NK-92 (cell line): Measurements from ENCODE around the gene BTRC.
"Not testable (repeated sequence)": the region's sequence is repeated elsewhere in the genome, so short reads cannot be mapped to it uniquely, and the experiment has no call there.

ENCODE experiments used
- DNase-seq: peaks from one replicate; lab custom pipeline; 2025; ENCODE audit not compliant: unreplicated experiment; lab: John Stamatoyannopoulos, UW

The BTRC gene

GRCh38 chr10:101385866-101386658, 32.1 kb downstream of the BTRC start:
- DNase-seq: no peak

GRCh38 chr10:101386659-101387259, 32.8 kb downstream of the BTRC start:
- no peak for DNase-seq

GRCh38 chr10:101388676-101389276, 34.8 kb downstream of the BTRC start:
- no peak for DNase-seq

GRCh38 chr10:101389532-101389931, 35.6 kb downstream of the BTRC start:
- not testable (repeated sequence) for DNase-seq

- DNase-seq: no peak
Observed at GRCh38 chr10:101389986-101390531, 36.1 kb downstream of the BTRC start.

GRCh38 chr10:101393378-101393777, 39.4 kb downstream of the BTRC start:
- DNase-seq: no peak

- no peak for DNase-seq
Observed at GRCh38 chr10:101394524-101395133, 40.7 kb downstream of the BTRC start.

GRCh38 chr10:101397140-101397539, 43.2 kb downstream of the BTRC start:
- DNase-seq: no peak

- no peak for DNase-seq
Observed at GRCh38 chr10:101400585-101400984, 46.6 kb downstream of the BTRC start.

- no peak for DNase-seq
Observed at GRCh38 chr10:101402711-101403110, 48.7 kb downstream of the BTRC start.

- no peak for DNase-seq
Observed at GRCh38 chr10:101403161-101403560, 49.2 kb downstream of the BTRC start.

GRCh38 chr10:101405001-101405400, 51.0 kb downstream of the BTRC start:
- no peak for DNase-seq

GRCh38 chr10:101411598-101411997, 57.6 kb downstream of the BTRC start:
- no peak for DNase-seq

- DNase-seq: no peak
Observed at GRCh38 chr10:101414034-101414433, 60.1 kb downstream of the BTRC start.

- DNase-seq: no peak
Observed at GRCh38 chr10:101415884-101416283, 61.9 kb downstream of the BTRC start.

- DNase-seq: not testable (repeated sequence)
Observed at GRCh38 chr10:101421967-101422366, 68.0 kb downstream of the BTRC start.

- DNase-seq: no peak
Observed at GRCh38 chr10:101425535-101425934, 71.6 kb downstream of the BTRC start.

- DNase-seq: no peak
Observed at GRCh38 chr10:101428036-101428435, 74.1 kb downstream of the BTRC start.

GRCh38 chr10:101429423-101429822, 75.5 kb downstream of the BTRC start:
- DNase-seq: no peak

- no peak for DNase-seq
Observed at GRCh38 chr10:101436302-101436701, 82.3 kb downstream of the BTRC start.

- DNase-seq: no peak
Observed at GRCh38 chr10:101438881-101439391, 85.0 kb downstream of the BTRC start.
